Limb (tissue), 2 donors: ENCODE data around the gene RETSAT.
A peak's percentile ranks its signal among the peaks of the same experiment; 100 is the strongest.

ENCODE experiments used
- DNase-seq, 2 donors: peaks; one replicate each; pipeline ENCODE4 v3.0.0-alpha.2; 2016; ENCODE audit errors: extremely low spot score in 2 of 2

RETSAT gene

GRCh38 chr2:85309699-85310321, 44.5 kb downstream of the RETSAT start:
- DNase-seq = no peak

- peak in 1 of 2 donors; percentile 68 for DNase-seq
Observed at GRCh38 chr2:85308896-85309555, 45.3 kb downstream of the RETSAT start.

GRCh38 chr2:85308201-85308600, 46.1 kb downstream of the RETSAT start:
- DNase-seq = no peak

GRCh38 chr2:85307527-85307897, 46.8 kb downstream of the RETSAT start:
- no peak for DNase-seq

- DNase-seq = no peak
Observed at GRCh38 chr2:85303780-85304531, 50.4 kb downstream of the RETSAT start.

GRCh38 chr2:85302121-85302520, 52.2 kb downstream of the RETSAT start:
- DNase-seq = no peak
